Measurements from ENCODE around the gene IKZF3. TPM values are rescaled to one million over a fixed set of nuclear protein-coding genes. Genes with fewer than 3 reads are reported as not detected.
"Not testable (repeated sequence)": the region's sequence is repeated elsewhere in the genome, so short reads cannot be mapped to it uniquely, and the experiment has no call there.

The IKZF3 gene
- total RNA-seq, 1 experiment from 2014 or later: 0.81 TPM

- Mint-ChIP-seq H3K27ac (no peak overlapping the region), H3K4me1 (no peaks in the 10 kb centered on the region), H3K9me3 (no peaks in the 10 kb centered on the region), H3K27me3 (ENCODE audit: low read depth) (no peaks in the 10 kb centered on the region; the same call in 1 of the 2 replicates), H3K36me3 (no peaks in the 10 kb centered on the region), H3K4me3 (no peak overlapping the region)
- no peak for ATAC-seq
- ChIA-PET POLR2A (no interaction called here), CTCF (interaction anchor here (0.9 to 1.5 kb wide), 3 partner anchors 101 to 143 kb away, joined by 3 to 4 read pairs (median 4); no protein-coding TSS in a partner anchor)
- TF ChIP-seq AFF4 (CRISPR knock-in tag; IDR thresholded peaks at IDR 0.05; ENCODE audit: borderline replicate concordance) (no peak), USF2 (CRISPR knock-in tag; IDR thresholded peaks at IDR 0.05) (no peak)
- DNase-seq (ENCODE audit: low spot score): no peak
These were observed 98.9 kb downstream of the IKZF3 start for GRCh38 chr17:39765175-39765574.

DNA sequence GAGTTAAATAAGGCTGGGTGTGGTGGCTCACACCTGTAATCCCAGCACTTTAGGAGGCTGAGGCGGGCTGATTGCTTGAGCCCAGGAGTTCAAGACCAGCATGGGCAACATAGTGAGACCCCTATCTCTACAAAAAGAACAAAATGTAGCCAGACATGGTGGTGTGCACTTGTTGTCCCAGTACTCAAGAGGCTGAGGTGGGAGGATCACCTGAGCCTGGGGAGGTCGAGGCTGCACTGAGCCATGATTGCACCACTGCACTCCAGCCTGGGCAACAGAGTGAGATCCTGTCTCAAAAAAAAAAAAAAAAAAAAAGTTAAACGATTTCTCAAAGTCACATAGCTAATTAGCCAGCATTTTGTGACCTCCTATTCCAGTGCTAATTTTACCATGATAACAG is 99.9 kb downstream of the IKZF3 start:
- CTCF ChIA-PET: interaction anchor here (0.6 to 1.5 kb wide), 2 partner anchors 142 to 458 kb away, joined by 3 to 4 read pairs; no protein-coding TSS in a partner anchor
- TF ChIP-seq ZNF121 (CRISPR knock-in tag; IDR thresholded peaks at IDR 0.05): peak; percentile 80; the same call in 1 of the 2 replicates
- POLR2A ChIA-PET; DNase-seq (ENCODE audit: low spot score); H3K4me3 Mint-ChIP-seq; H3K27ac Mint-ChIP-seq; H3K9me3 Mint-ChIP-seq; H3K27me3 Mint-ChIP-seq (ENCODE audit: low read depth); H3K36me3 Mint-ChIP-seq; H3K4me1 Mint-ChIP-seq; ATAC-seq: not testable (repeated sequence)

DNA sequence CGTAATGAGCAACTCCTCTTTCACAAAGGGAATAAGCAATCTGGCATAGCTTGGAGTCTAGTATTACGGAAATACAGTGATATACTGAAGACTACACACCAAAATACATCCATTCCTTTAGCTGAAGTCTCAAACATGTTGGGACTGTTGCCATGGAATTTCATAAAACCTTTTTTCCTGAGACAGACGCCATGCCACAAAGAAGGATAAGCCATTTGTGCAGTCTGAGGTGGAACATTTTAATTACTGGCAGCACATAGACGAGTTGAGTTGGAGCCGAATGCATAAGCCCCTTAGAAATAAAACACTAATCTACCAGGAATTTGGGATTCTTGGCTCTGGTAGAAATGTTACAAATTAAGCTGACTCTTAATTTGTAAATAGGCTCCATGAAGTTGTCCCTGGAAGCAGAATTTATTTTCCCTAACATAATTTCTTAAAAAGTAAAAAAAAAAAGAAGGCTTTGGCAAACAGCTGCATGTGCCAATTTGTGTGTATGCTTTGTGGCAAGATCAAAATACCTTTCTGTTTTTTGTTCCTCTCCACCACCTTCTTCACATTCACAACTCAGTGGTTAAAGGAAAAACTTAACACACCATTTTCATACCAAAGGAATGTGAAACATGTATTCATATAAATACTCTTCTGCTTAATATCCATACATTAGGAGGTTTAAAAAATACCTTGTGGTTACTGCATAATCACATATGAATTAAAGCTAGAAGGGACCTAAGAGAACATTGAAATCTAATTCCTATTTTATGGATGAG is 100.9 kb downstream of the IKZF3 start:
- Mint-ChIP-seq H3K9me3 (no peaks in the 10 kb centered on the region), H3K27ac (no peak overlapping the region), H3K4me3 (no peak overlapping the region), H3K27me3 (ENCODE audit: low read depth) (no peaks in the 10 kb centered on the region; the same call in 1 of the 2 replicates), H3K4me1 (no peaks in the 10 kb centered on the region), H3K36me3 (no peaks in the 10 kb centered on the region)
- ATAC-seq: no peak
- no peak for DNase-seq (ENCODE audit: low spot score)
- ChIA-PET CTCF (interaction anchor here (1.0 kb wide), 1 partner anchor 141 kb away, joined by 4 read pairs; no protein-coding TSS in a partner anchor), POLR2A (no interaction called here)
- no peak for TF ChIP-seq TEAD4 (CRISPR knock-in tag; IDR thresholded peaks at IDR 0.05)
- TF ChIP-seq, protein P1, sequence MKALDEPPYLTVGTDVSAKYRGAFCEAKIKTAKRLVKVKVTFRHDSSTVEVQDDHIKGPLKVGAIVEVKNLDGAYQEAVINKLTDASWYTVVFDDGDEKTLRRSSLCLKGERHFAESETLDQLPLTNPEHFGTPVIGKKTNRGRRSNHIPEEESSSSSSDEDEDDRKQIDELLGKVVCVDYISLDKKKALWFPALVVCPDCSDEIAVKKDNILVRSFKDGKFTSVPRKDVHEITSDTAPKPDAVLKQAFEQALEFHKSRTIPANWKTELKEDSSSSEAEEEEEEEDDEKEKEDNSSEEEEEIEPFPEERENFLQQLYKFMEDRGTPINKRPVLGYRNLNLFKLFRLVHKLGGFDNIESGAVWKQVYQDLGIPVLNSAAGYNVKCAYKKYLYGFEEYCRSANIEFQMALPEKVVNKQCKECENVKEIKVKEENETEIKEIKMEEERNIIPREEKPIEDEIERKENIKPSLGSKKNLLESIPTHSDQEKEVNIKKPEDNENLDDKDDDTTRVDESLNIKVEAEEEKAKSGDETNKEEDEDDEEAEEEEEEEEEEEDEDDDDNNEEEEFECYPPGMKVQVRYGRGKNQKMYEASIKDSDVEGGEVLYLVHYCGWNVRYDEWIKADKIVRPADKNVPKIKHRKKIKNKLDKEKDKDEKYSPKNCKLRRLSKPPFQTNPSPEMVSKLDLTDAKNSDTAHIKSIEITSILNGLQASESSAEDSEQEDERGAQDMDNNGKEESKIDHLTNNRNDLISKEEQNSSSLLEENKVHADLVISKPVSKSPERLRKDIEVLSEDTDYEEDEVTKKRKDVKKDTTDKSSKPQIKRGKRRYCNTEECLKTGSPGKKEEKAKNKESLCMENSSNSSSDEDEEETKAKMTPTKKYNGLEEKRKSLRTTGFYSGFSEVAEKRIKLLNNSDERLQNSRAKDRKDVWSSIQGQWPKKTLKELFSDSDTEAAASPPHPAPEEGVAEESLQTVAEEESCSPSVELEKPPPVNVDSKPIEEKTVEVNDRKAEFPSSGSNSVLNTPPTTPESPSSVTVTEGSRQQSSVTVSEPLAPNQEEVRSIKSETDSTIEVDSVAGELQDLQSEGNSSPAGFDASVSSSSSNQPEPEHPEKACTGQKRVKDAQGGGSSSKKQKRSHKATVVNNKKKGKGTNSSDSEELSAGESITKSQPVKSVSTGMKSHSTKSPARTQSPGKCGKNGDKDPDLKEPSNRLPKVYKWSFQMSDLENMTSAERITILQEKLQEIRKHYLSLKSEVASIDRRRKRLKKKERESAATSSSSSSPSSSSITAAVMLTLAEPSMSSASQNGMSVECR (CRISPR knock-in tag; IDR thresholded peaks at IDR 0.05; ENCODE audit: borderline replicate concordance): no peak
- no peak for TF ChIP-seq FOXP4 (CRISPR knock-in tag; IDR thresholded peaks at IDR 0.05)
- no peak for TF ChIP-seq PRRX2 (CRISPR knock-in tag; IDR thresholded peaks at IDR 0.05)
- TF ChIP-seq GABPB1 (CRISPR knock-in tag; IDR thresholded peaks at IDR 0.05): no peak
- TF ChIP-seq E2F1 (CRISPR knock-in tag; IDR thresholded peaks at IDR 0.05): no peak
- TF ChIP-seq, protein P2, sequence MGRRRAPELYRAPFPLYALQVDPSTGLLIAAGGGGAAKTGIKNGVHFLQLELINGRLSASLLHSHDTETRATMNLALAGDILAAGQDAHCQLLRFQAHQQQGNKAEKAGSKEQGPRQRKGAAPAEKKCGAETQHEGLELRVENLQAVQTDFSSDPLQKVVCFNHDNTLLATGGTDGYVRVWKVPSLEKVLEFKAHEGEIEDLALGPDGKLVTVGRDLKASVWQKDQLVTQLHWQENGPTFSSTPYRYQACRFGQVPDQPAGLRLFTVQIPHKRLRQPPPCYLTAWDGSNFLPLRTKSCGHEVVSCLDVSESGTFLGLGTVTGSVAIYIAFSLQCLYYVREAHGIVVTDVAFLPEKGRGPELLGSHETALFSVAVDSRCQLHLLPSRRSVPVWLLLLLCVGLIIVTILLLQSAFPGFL (CRISPR knock-in tag; IDR thresholded peaks at IDR 0.05; ENCODE audit: borderline replicate concordance): no peak
- no peak for TF ChIP-seq ATF6 (CRISPR knock-in tag; IDR thresholded peaks at IDR 0.05)
